GM10847 (cell line): Measurements from ENCODE around the gene PRDM16.

ENCODE experiments used
- POLR2A ChIP-seq: IDR thresholded peaks from 2 replicates; pipeline ENCODE4 v1.6.1; 2011; ENCODE audit not compliant: insufficient read length; ENCODE audit errors: extremely low read depth

Gene PRDM16

DNA sequence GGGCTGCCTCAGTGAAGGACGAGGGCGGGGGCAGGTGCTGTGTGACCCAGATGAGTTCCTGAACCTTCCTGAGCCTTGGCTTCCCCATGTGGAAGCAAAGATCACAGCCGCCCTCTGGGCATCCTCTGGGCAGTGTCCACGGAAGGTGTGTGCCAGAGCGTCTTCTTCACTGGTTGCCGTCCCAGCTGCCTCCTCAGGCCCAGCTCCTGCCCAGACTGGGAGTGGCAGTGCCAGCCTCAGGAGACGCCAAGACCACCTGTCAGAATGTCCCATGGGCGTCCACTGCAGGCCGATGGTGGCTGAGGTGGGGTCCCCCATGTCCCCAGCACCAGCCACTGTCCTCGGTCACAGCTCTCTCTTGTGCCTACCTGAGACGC, 395.6 kb downstream of the PRDM16 start:
- TF ChIP-seq POLR2A, result no peak

DNA sequence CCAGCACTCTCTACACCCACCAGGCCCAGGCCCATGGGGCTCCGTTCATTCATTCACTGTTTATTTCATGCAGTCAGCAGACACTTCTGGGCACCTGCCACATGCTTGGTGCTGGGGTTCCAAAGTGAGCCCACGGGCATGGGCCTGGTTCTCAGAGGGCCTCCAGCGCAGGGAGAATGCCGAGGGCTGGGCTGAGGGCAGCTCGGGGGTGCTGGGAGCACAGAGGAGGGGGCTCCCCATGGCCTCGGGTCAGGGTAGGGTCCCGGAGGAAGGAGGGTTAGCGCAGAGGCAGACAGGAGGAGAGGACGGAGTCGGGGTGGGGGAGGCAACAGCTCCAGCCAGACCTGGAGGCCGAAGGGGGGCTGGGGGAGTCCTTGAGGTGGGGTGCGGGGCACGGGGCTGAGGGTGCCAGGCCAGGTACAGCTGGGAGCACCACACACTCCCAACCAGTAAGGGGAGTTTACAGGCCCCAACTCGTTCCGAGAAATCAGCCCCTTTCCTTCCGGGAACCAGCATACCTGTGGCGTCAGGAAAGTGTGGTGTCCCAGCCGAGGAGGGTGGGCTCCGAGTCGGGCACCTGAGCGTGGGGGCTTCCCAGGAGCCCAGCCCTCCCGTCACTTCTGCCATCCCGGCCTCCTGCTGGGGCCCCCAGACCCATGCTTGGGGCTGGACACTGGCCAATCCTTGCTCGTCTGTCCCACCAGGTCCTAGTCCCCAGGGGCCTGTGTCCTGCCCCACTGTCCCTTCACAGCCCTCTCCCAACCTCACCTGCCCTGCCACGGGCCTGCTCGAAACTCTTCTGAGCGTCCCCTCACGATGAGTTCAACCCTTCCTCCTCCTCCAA, 396.3 kb downstream of the PRDM16 start:
- TF ChIP-seq POLR2A, result no peak

DNA sequence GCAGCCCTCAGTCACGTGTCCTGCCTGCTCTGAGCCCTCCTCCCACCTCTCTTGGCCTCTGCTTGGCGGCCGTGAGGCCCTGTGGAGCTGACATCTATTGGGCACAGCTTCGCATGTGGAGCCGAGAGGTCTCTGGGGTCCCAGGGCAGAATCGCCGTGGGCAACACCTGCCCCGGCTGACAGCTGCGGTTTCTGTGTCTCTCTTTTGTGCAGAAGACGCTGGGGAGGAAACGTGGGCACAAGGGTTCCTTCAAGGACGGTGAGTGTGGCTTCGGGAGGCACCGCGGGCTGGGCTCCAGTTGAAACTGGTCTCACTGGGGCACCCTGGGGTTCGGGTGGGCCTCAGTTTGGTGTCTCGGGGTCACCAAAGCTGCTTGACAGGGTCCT, 396.9 kb downstream of the PRDM16 start:
- TF ChIP-seq POLR2A, result no peak

DNA sequence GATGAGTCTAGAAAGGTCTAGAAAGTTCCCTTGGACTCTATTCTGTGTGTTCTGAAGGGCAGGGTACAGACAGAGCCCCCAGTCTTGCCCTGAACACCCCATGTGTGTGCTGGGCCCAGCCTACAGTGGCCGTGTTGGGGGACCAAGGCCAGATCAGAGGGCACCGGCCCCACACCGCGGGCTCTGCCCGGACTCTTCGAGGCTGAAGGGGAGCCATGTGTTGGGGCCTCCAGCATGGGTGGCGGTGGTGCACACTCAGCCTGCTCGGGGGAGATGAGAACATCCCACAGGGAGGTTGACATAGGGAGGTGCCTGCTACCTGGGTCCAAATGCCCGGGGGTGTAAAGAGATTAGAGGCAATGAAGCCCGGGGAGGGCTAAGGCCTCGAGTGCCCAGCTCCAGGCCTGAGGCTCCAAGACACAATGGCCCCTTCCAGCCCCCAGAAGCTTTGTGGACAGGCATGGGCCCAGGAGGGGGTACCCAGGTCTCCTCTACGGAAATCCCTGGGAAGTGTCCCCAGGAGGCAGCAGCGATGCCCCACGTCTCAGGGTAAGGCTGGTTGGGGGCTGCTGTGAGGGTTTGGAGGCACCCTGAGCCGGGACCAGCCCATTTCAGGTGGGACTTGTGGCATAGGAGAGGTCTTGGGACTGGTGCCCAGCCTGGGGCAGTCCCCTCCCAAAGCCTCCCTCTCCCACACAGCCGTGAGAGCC, 397.5 kb downstream of the PRDM16 start:
- TF ChIP-seq POLR2A, result no peak

DNA sequence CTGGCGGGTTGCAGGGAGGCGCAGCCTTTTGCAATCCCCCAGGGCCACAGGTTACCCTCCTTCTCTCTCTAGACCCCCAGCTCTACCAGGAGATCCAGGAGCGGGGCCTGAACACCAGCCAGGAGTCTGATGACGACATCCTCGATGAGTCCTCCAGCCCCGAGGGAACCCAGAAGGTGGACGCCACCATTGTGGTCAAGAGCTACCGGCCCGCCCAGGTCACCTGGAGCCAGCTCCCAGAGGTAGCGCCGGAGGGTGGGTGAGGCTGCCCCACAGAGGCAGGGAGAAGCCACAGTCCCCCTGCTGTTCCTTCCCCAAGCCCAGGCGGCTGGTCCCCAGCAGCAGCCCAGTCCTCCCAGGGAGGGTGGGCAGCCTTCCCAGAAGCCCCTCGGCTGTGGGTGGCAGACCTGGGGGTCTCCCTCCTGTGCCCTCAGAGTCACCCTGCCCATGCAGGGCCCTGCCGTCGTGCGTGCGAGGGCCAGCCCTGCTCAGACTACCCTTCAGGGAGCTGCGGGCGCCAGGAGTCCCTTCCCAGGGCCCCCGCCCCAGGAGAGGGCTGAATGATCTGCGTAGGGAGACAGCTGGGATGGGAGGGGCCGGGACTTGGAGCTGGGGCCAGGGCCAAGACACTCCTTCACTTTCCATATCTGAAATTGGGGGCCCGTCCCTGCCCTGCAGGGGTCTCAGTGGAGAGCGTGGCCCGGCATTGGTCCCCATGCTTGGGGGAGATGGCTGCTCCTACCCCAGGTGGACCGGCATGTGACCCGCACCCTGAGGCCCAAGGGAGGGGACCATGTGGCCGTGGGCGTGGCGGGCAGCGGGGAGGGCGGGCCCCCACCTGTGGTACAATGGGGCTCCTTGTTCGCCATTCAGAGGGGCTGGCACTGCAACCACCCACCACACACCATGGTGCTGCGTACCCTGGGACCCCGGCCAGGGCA, 398.4 kb downstream of the PRDM16 start:
- no peak for TF ChIP-seq POLR2A

DNA sequence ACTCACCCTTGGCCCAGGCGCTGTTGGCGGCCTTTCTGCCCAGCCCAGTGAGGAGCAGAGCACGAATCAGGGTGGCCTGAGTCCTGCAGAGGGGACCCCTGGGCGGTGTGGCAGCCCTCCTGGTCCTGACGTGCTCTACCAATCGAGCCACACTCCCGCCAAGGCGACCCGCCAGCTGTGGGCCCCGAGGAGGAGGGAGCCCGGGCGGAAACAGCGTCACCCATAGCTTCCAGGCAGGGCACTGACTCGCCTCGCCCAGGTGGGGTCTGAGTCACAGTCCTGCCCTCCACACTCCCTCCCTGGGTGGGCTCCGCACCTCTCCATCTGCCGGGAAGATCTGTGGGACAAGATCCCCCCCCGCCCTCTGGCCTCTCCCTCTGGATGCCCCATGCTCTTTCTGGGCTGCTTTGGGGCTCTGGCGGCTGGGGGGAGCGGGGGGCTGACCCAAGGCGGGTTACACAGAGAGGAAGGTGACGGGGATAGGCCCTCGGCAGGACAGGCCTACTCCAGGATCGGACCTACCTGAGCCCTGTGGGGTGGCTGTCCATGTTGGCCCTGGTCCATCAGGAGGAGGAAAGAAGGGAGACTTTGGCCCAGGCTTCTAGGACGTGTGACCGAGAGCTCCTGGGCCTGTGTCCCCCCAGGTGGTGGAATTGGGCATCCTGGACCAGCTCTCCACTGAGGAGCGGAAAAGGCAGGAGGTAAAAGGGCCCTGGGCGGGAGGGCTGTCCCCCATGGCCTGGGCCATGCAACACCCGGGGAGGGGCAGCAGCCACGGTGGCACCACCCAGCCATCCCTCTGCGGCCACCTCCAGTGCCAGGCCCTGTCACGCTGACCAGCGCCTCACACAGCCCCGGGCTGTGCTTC, 399.5 kb downstream of the PRDM16 start:
- no peak for TF ChIP-seq POLR2A

DNA sequence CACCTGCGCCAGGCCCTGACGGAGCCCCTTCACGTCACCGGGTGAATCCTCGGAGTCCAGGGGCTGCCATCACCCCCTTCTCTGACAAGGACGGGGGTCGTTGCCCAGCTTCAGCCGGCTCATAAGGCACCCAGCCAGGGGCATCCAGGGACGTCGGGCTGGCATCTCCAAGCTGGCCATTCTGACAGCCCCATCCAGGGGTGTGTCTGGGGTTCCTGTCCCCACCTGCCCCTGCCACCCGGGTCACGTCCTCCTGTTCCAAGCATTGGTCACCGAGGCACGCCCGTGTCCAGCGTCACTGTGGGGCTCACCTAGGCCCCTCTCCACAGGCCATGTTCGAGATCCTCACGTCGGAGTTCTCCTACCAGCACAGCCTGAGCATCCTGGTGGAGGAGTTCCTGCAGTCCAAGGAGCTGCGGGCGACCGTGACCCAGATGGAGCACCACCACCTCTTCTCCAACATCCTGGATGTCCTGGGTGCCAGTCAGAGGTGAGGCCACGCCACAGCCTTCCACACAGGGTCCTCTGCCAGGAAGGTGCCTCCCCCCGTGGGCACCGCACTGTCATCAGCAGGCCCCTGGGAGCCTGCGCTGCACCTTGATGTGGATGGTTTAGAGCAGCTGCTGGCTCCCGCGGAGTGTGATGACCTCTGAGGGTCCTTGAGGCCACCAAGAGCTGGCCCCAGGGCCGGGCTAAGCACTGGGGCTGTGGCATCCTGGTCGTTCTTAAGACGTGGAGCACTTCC, 400.3 kb downstream of the PRDM16 start:
- TF ChIP-seq POLR2A, result no peak

DNA sequence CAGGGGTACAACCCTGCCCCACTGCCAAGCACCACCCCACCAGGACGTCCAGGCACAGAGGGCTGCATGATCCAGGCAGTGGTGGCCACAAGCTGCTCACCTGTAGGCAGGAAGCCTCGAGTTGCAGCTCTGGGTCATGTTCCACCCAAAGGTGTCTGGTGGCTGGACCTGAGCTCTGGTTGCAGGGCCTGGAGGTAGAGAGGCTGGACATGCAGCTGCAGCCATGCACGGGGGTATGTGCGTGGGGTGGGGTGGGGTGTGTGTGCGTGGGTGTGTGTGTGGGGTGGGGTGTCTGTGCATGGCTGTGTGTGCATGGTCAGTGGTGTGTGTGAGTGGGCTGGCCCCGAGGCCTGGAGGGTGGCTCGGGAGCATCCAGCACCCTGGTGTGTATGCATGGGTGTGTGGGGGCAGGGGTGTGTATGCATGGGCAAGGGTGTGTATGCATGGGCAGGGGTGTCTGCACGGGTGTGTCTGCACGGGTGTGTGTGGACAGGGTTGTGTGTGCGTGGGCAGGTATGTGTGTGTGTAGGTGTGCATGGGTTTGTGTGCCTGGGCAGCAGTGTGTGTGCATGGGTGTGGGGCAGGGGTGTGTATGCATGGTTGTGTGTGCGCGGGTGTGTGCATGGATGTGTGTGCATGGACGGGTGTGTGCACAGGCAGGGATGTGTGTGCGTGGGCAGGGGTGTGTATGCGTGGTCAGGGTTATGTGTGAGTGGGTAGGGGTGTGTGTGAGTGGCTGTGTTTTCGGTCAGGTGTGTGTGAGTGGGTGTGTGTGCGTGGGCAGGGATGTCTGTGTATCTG, 401.0 kb downstream of the PRDM16 start:
- TF ChIP-seq POLR2A, result no peak

DNA sequence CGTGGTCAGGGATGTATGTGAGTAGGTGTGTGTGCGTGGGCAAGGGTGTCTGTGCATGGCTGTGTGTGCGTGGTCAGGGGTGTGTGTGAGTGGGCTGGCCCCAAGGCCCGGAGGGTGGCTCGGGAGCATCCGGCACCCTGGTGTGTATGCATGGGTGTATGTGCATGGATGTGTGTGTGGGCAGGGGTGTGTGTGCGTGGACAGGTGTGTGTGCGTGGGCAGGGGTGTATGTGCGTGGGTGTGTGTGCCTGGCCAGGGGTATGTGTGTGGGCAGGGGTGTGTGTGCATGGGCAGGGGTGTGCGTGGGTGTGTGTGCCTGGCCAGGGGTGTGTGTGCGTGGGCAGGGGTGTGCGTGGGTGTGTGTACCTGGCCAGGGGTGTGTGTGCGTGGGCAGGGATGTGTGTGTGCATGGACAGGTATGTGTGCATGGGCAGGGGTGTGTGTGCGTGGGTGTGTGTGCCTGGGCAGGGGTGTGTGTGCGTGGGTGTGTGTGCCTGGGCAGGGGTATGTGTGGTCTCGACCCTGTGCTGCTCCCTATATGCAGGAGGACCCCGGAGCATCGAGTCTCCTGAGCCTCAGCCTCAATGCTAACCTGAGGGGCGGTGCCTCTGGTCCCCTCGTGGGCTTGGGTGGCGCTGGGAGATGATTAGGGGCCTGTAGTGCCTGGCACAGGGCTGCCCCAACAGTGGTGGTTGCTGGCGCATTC, 401.8 kb downstream of the PRDM16 start:
- TF ChIP-seq POLR2A, result no peak

DNA sequence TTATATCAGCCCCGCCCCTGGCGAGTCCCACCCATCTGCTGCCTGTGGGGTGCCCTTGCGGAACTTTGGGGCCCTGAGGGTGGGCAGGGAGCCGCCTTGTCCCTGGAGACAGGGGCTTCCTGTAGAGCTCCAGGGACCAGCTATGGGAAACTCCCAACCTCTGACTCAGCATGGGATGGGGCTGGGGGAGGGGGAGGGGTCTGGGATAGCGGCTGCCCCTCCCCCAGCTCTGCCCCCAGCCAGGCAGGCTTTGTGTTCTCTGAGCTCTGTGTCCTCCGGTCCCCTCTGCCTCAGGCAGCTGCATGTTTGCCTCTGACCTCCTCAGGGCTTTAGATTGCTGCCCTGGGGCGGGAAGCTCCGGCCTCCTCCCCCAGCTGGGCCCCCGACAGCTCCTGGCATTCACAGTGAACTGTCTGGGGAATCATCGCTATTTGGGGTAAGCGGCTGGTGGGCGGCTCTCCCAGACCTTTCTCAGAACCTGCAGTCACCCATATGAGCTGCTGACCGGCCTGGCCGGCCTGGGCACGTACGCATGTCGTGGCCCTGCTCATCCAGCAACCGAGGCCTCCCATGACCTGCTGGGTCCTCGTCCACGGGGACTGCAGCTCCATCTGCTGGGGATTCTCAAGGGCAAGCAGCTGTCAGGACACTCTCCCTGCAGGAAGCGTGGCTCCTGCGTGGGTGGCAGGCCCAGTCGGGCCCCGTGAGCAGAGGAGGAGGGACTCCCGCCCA, 402.5 kb downstream of the PRDM16 start:
- TF ChIP-seq POLR2A, result no peak

DNA sequence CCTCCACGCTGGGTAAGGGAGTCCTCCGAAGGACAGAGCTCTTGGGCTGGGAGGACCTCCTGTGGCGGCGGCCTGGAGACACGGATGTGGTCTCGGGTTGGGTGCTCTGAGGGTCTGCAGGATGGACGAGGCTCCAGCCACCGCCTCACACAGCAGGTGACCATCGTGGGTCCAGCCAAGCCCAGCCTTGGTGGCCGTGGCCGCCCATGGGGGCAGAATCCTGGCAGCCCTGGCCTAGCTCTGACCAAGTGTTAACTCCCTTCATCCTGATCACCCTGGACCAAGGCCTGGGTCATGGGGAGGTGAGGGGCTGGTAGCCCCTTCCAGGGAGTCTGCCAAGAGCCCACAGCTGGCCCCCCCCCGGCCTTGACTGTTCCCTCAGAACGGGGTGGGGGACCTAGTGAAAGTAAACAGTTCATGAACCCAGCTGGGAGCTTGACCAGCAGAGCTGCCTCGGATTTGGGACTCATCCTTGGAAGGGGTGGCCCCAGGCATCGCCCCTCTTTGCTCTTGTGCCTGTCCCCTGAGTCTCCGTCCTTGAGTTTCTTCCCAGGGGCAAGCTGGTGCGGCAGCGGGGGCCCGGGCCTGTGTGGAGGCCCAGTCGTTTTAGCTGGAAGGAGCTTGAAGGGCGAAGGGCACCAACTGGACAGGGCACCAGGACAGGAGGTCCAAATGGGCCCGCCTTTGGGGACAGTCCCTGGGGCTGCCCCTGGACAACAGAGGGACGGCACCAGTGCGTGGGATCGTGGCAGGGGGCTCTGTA, 403.3 kb downstream of the PRDM16 start:
- TF ChIP-seq POLR2A, result no peak
